ENCODE data around the gene MYDGF. TPM values are rescaled to one million over a fixed set of nuclear protein-coding genes. Genes with fewer than 3 reads are reported as not detected.

MYDGF gene
- total RNA-seq, 2 experiments from 2014 or later: 73.3 to 77.3 TPM

DNA sequence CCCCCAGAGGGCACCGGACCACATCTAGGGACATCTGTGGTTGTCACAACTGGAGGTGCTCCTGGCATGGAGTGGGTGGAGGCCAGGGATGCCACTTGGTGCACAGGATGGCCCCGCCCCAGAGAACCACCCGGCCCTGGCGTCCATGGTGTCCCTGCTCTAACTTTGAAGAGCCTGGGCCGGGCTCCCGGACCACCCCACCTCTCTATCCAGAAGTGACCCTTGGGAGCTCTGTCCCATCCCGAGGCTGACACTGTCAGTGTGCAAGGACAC lies 22.9 kb upstream of the MYDGF start:
- no peak overlapping the region for H2AFZ ChIP-seq (ENCODE audit: low read length)
- DNase-seq (ENCODE audit: low spot score): no peak
- intact Hi-C loops (cut with micrococcal nuclease; ENCODE audit: unreplicated experiment): no loop called here
- H3K27ac ChIP-seq (ENCODE audit: low read depth, low read length, poor library complexity, severe bottlenecking): no peak overlapping the region
- H3K4me2 ChIP-seq (ENCODE audit: low read length): no peak overlapping the region
- TF ChIP-seq, protein P1, sequence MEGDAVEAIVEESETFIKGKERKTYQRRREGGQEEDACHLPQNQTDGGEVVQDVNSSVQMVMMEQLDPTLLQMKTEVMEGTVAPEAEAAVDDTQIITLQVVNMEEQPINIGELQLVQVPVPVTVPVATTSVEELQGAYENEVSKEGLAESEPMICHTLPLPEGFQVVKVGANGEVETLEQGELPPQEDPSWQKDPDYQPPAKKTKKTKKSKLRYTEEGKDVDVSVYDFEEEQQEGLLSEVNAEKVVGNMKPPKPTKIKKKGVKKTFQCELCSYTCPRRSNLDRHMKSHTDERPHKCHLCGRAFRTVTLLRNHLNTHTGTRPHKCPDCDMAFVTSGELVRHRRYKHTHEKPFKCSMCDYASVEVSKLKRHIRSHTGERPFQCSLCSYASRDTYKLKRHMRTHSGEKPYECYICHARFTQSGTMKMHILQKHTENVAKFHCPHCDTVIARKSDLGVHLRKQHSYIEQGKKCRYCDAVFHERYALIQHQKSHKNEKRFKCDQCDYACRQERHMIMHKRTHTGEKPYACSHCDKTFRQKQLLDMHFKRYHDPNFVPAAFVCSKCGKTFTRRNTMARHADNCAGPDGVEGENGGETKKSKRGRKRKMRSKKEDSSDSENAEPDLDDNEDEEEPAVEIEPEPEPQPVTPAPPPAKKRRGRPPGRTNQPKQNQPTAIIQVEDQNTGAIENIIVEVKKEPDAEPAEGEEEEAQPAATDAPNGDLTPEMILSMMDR (conservative IDR thresholded peaks at IDR 0.05; ENCODE audit: low read length): no peak
- TF ChIP-seq EZH2phosphoT487 (IDR thresholded peaks at IDR 0.05; ENCODE audit: borderline replicate concordance, low read depth, low read length): no peak
- no peaks in the 10 kb centered on the region for H3K9me2 ChIP-seq (ENCODE audit: insufficient read depth, low read length)
- H3K79me2 ChIP-seq (ENCODE audit: insufficient read depth, low read depth, low read length): no peaks in the 10 kb centered on the region
- POLR2A ChIA-PET: no interaction called here
- no peaks in the 10 kb centered on the region for H3K9me3 ChIP-seq (ENCODE audit: low read length)
- H3K36me3 ChIP-seq (ENCODE audit: insufficient read depth, low read length): peaks cover 81% of the 10 kb centered on the region
- H3K4me3 ChIP-seq (ENCODE audit: low read depth, low read length, poor library complexity, severe bottlenecking): no peak overlapping the region
- H4K20me1 ChIP-seq (ENCODE audit: insufficient read depth, low read length): no peaks in the 10 kb centered on the region
- CTCF ChIA-PET (ENCODE audit: unreplicated experiment): no interaction called here
- no peaks in the 10 kb centered on the region for H3K4me1 ChIP-seq (ENCODE audit: insufficient read depth, low read length, poor library complexity, severe bottlenecking)
- no TSS peak for BruUV-seq (replicated peaks)

DNA sequence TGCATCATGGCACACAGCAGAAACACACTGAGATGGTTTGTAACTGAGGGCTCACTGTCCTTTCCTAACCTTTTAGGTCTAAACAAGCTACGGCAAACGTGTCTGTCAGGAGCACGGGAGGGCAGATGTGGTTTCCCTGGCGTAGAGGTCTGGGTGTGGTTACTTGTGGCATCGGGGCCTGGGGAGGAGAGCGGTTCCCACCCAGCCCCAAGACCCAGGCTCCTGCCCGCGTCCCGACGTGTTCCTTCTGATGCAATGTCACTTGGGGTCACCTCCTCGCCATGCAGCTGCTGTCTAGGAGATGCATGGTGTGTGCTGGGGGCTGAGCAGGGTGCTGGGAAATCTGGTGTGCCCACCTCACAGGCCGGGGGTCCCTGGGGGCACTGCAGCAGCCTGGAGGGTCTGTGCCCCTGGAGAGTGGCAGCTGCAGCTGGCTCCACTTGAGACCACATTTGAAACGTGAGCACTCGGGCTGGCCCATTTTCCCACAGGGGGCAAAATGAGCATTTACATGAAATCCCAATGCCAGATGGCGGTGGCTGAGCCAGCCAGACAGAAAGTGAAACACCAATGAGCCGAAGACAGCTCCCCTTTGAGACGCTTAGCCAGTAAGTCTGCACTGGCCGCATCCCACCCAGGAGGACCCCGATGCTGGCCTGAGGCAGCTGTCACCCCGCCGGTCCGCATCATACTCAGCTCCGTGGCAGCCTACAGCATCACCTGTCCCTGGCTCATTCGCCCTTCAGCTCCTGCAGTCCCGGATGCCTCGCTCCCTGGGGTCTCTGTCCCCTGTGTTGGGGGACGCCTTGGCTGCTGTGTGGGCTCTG lies 22.3 kb upstream of the MYDGF start:
- H3K27ac ChIP-seq (ENCODE audit: low read depth, low read length, poor library complexity, severe bottlenecking): no peak overlapping the region
- H3K36me3 ChIP-seq (ENCODE audit: insufficient read depth, low read length): peaks cover 78% of the 10 kb centered on the region
- POLR2A ChIA-PET: no interaction called here
- CTCF ChIA-PET (ENCODE audit: unreplicated experiment): no interaction called here
- no peak overlapping the region for H3K4me3 ChIP-seq (ENCODE audit: low read depth, low read length, poor library complexity, severe bottlenecking)
- no peak for DNase-seq (ENCODE audit: low spot score)
- no TSS peak for BruUV-seq (replicated peaks)
- no peaks in the 10 kb centered on the region for H3K9me2 ChIP-seq (ENCODE audit: insufficient read depth, low read length)
- H3K4me2 ChIP-seq (ENCODE audit: low read length): no peak overlapping the region
- no peak overlapping the region for H2AFZ ChIP-seq (ENCODE audit: low read length)
- no peaks in the 10 kb centered on the region for H3K79me2 ChIP-seq (ENCODE audit: insufficient read depth, low read depth, low read length)
- H3K4me1 ChIP-seq (ENCODE audit: insufficient read depth, low read length, poor library complexity, severe bottlenecking): no peaks in the 10 kb centered on the region
- TF ChIP-seq EZH2phosphoT487 (IDR thresholded peaks at IDR 0.05; ENCODE audit: borderline replicate concordance, low read depth, low read length): no peak
- TF ChIP-seq, protein P1 (conservative IDR thresholded peaks at IDR 0.05; ENCODE audit: low read length): no peak
- no peaks in the 10 kb centered on the region for H3K9me3 ChIP-seq (ENCODE audit: low read length)
- H4K20me1 ChIP-seq (ENCODE audit: insufficient read depth, low read length): no peaks in the 10 kb centered on the region
- intact Hi-C loops (cut with micrococcal nuclease; ENCODE audit: unreplicated experiment): no loop called here

DNA sequence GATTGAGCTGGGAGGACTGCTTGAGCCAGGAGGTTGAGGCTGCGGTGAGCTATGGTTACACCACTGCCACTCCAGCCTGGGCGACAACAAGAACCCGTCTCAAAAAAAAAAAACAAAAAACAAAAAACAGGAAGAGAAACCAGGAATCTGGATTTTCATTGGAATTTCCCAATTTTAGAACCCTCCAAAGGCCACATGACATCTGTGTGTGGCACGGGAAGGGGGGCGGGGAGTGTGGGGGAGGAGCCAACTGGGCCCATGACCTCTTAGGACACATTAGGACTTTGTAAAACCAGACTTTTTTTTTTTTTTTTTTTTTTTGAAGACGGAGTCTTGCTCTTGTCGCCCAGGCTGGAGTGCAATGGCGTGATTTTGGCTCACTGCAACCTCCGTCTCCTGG lies 21.2 kb upstream of the MYDGF start:
- CTCF ChIA-PET (ENCODE audit: unreplicated experiment): no interaction called here
- no peak overlapping the region for H3K27ac ChIP-seq (ENCODE audit: low read depth, low read length, poor library complexity, severe bottlenecking)
- H3K4me3 ChIP-seq (ENCODE audit: low read depth, low read length, poor library complexity, severe bottlenecking): no peak overlapping the region
- DNase-seq (ENCODE audit: low spot score): no peak
- POLR2A ChIA-PET: no interaction called here
- no peaks in the 10 kb centered on the region for H3K79me2 ChIP-seq (ENCODE audit: insufficient read depth, low read depth, low read length)
- H2AFZ ChIP-seq (ENCODE audit: low read length): no peak overlapping the region
- no peaks in the 10 kb centered on the region for H3K9me2 ChIP-seq (ENCODE audit: insufficient read depth, low read length)
- no peaks in the 10 kb centered on the region for H3K9me3 ChIP-seq (ENCODE audit: low read length)
- H3K36me3 ChIP-seq (ENCODE audit: insufficient read depth, low read length): peaks cover 78% of the 10 kb centered on the region
- BruUV-seq (replicated peaks): no TSS peak
- TF ChIP-seq EZH2phosphoT487 (IDR thresholded peaks at IDR 0.05; ENCODE audit: borderline replicate concordance, low read depth, low read length): no peak
- TF ChIP-seq, protein P1 (conservative IDR thresholded peaks at IDR 0.05; ENCODE audit: low read length): no peak
- no peak overlapping the region for H3K4me2 ChIP-seq (ENCODE audit: low read length)
- intact Hi-C loops (cut with micrococcal nuclease; ENCODE audit: unreplicated experiment): no loop called here
- no peaks in the 10 kb centered on the region for H3K4me1 ChIP-seq (ENCODE audit: insufficient read depth, low read length, poor library complexity, severe bottlenecking)
- no peaks in the 10 kb centered on the region for H4K20me1 ChIP-seq (ENCODE audit: insufficient read depth, low read length)
